Midbrain (tissue), 1 donor: ENCODE measurements around the gene C16orf54.
"Not testable (repeated sequence)": the region's sequence is repeated elsewhere in the genome, so short reads cannot be mapped to it uniquely, and the experiment has no call there.

Source experiments
- DNase-seq: peaks from one replicate; lab custom pipeline; 2025; lab: John Stamatoyannopoulos, UW

Gene C16orf54

GRCh38 chr16:29745853-29746345 lies at the start of gene C16orf54:
Gene C16orf54 (minus strand): TSS chr16:29745990. CDS start chr16:29744951, 1,039 bp downstream.
- peak; percentile 12 for DNase-seq

DNA sequence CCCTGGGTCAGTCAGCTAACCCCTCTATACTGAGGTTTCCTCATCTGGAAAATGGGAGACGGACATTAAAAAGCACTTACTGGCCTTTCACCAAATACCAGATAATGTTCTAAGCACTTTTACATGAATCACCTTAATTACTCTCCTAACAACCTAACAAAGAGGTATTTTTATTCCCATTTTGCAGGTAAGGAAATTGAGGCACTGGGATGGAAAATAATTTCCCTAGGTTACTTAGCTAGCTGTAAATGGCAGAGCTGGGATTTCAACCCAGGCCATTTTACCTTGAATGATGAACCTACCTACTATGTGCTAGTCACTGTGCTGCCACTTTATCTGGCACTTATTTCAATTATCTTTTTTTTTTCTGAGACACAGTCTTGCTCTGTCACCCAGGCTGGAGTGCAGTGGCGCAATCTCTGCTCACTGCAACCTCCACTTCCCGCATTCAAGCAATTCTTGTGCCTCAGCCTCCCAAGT lies 48.5 kb upstream of the C16orf54 start:
- no peak for DNase-seq

DNA sequence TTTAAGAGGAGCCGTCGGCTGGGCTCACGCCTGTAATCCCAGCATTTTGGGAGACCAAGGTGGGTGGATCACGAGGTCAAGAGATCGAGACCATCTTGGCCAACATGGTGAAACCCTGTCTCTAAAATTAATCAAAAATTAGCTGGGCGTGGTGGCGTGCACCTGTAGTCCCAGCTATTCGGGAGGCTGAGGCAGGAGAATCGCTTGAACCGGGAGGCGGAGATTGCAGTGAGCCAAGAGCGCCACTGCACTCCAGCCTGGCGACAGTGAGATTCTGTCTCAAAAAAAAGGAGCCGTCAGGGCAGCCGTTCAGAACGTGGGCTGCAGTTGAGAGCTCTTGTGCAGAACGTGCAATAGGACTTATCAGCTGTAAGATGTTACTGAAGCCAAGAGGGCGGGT lies 47.4 kb upstream of the C16orf54 start:
- not testable (repeated sequence) for DNase-seq

DNA sequence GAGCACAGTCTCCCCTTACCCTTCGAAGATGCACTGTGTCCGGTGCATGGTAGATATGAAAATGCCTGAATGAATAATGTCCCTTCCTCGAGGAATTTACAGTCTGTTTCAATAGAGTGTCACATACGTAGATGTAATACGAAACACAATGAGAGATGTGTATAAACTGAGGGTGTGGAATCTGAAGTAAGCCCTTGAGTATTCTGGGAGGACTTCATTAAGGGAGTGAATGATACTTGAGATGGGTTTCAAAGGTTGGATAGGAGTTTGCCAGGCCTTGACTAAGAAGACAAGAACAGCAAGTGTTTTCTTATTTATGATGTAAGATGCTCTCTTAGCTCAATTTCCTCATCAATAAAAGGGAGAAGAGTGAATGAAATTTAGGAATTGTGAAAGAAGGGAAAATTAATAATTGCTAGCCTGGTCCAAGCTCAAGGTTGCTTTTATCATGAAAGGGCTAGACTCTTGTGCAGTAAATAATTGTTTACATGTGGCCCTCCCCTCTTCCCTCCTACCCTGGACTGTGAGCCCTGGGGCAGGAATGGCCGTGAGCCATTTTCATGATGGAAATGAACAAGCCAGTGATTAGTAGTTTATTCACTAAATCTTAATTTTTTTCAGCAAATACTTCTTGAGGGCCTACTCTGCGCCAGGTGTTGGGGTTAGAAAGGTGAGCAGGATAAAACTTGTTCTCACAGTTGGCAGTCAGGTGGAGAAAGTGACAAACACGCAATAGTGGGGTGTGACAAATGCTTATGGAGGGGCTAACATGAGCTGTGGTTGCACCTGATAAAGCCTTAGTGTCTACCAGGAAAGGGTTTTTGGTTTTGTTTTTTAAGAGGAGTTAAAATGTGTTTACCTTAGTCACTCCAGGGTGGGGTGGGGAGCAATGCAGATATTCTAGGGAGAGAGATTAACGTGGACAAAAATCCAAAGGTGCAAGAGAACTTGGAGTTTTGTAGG lies 46.3 kb upstream of the C16orf54 start:
- no peak for DNase-seq

- no peak for DNase-seq
Measured at GRCh38 chr16:29790949-29791844, 45.4 kb upstream of the C16orf54 start.

- DNase-seq, result peak; percentile 99
Measured at GRCh38 chr16:29790183-29790948, 44.6 kb upstream of the C16orf54 start, which contains the start of gene KIF22. Gene KIF22 (plus strand): TSS chr16:29790751. CDS start chr16:29790760, 9 bp downstream.

DNA sequence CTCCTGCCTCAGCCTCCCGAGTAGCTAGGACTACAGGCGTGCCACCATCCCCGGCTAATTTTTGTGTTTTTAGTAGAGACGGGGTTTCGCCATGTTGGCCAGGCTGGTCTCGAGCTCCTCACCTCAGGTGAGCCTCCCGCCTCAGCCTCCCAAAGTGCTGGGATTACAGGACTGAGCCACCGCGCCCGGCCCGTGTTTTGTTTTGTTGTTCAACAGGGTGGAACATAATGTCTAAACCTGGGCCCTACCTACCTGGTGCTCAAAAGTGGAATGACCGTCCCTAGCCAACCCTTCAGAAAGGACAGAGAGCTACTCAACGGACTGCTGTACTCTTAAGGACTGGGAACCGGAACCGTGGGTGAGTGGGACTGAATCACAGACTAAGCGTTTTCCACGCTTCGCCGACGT lies 44.0 kb upstream of the C16orf54 start:
- no peak for DNase-seq

DNA sequence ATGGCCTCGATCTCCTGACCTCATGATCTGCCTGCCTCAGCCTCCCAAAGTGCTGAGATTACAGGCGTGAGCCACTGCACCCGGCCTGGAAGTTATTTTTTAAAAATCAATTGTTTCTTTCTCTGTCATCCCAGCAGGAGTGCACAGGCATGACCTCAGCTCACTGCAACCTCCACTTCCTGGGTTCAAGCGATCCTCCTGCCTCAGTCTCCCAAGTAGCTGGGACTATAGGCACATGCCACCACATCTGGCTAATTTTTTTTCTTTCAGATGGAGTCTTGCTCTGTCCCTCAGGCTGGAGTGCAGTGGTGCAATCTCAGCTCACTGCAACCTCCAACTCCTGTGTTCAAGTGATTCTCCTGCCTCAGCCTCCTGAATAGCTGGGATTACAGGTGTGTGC lies 41.4 kb upstream of the C16orf54 start:
- not testable (repeated sequence) for DNase-seq

- DNase-seq, result peak; percentile 22
Measured at GRCh38 chr16:29784901-29785500, 39.2 kb upstream of the C16orf54 start.

GRCh38 chr16:29784157-29784556 lies 38.4 kb upstream of the C16orf54 start:
- no peak for DNase-seq

GRCh38 chr16:29783094-29783953 lies 37.5 kb upstream of the C16orf54 start:
- DNase-seq, result not testable (repeated sequence)

- DNase-seq, result no peak
Measured at GRCh38 chr16:29779474-29779873, 33.7 kb upstream of the C16orf54 start.

DNA sequence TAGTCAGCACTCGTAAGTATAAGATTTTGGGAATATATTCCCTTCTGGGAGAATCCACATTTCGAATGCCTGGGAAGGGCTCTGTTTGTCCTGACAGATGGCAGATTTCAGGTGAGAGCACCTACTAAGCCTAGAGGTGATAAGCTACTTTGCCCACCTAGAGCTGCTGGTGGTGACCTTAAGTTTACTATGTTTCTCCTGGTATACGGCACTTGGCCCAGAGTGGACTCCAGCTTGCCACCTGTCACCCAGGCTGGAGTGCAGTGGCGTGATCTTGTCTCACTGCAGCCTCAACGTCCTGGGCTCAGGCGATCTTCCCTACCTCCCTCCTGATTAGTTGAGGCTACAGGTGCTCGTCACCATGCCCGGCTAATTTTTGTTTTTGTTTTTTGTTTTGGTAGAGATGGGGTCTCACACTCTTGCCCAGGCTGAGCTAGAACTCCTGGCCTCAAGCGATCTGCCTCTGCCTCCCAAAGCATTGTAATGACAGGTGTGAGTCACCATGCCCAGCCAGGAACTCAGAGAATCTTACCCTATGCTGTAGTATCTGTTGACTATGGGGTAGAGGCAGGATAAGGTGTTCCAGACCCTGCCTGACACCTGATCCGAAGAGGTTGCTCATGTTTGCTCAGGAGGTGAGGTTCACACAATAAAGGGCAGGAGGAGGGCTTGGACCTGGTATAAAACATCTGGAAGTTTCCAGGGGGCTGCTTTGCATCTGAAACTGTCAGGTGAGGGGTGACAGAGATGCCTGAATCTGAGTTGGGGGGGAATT lies 32.0 kb upstream of the C16orf54 start, which contains the start of gene ZG16:
ZG16 (plus strand) TSS at position 681 of the 775 bp plus-strand sequence. CDS start 1,011 bp downstream, outside the sequence.
- DNase-seq, result no peak

- no peak for DNase-seq
Measured at GRCh38 chr16:29775742-29776408, 30.1 kb upstream of the C16orf54 start.

- DNase-seq, result no peak
Measured at GRCh38 chr16:29774730-29775129, 28.9 kb upstream of the C16orf54 start.

- DNase-seq, result not testable (repeated sequence)
Measured at GRCh38 chr16:29772330-29772729, 26.5 kb upstream of the C16orf54 start.

DNA sequence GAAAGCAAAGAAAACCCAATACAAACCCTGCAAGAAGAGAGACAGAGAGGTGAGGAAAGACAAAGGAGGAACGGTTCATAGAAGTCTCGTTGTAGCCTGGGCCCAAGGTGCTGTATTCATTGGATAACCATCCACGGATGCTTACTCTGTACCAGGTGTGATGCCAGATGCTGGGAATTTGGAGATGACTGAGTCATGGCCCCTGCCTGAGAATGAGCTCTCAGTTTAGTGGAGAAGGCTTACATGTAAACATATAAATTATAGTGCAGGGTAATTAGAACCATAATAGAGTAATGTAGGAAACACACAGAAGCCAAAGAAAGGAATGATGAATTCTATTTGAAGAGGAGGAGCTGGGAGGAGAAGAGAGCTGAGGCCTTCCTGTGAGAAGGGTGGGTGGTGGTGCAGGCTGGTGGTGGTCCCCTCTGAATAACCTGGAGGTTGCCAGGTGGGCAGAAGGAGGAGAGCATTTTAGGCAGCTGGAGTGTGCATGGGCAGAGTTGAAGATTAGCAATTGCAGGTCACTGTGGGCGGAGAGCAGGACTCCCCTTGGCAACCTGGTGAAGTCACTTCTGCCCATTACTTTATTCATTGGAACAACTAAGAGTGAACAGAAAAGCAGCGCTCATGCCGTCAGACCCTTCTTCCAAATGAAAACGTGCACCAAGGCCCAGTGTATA lies 24.6 kb upstream of the C16orf54 start:
- DNase-seq, result no peak

DNA sequence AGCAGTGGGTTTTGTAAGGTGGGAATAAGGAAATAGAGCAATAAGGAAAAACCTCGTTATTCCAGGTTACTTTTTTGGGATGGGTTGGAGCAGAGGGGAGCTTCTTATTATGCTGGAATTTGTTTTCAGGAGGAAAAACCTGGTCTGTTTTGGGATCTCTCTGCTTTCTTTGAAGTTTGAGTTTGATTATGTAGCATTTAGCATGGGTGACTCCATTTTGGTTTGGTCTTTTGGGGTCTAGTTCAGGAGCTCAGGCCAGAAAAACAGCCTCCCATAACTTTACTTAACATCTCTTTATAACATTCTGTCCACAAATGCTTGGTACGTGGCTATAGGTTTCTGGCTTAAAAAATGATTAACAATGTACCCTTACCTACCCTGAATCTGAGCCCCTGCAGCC lies 23.7 kb upstream of the C16orf54 start:
- no peak for DNase-seq
